Measurements from ENCODE around the gene FRK.

The FRK gene

GRCh38 chr6:116073765-116074440 is 13.2 kb upstream of the FRK start:
- no peak overlapping the region for H3K4me3 ChIP-seq (ENCODE audit: low read depth, low read length)
- no peak for TF ChIP-seq CTCF (IDR thresholded peaks at IDR 0.05; ENCODE audit: borderline replicate concordance, insufficient read depth, low read depth, low read length)

GRCh38 chr6:116072368-116072767 is 11.7 kb upstream of the FRK start:
- no peak overlapping the region for H3K4me3 ChIP-seq (ENCODE audit: low read depth, low read length)
- TF ChIP-seq CTCF (IDR thresholded peaks at IDR 0.05; ENCODE audit: borderline replicate concordance, insufficient read depth, low read depth, low read length) = no peak

- no peak overlapping the region for H3K4me3 ChIP-seq (ENCODE audit: low read depth, low read length)
- no peak for TF ChIP-seq CTCF (IDR thresholded peaks at IDR 0.05; ENCODE audit: borderline replicate concordance, insufficient read depth, low read depth, low read length)
Observed at GRCh38 chr6:116070616-116071389, 10.1 kb upstream of the FRK start.

GRCh38 chr6:116070101-116070500 is 9.4 kb upstream of the FRK start:
- TF ChIP-seq CTCF (IDR thresholded peaks at IDR 0.05; ENCODE audit: borderline replicate concordance, insufficient read depth, low read depth, low read length) = no peak
- H3K4me3 ChIP-seq (ENCODE audit: low read depth, low read length) = no peak overlapping the region

GRCh38 chr6:116066789-116067188 is 6.1 kb upstream of the FRK start:
- no peak overlapping the region for H3K4me3 ChIP-seq (ENCODE audit: low read depth, low read length)
- no peak for TF ChIP-seq CTCF (IDR thresholded peaks at IDR 0.05; ENCODE audit: borderline replicate concordance, insufficient read depth, low read depth, low read length)

GRCh38 chr6:116064666-116065065 is 4.0 kb upstream of the FRK start:
- H3K4me3 ChIP-seq (ENCODE audit: low read depth, low read length) = no peak overlapping the region
- TF ChIP-seq CTCF (IDR thresholded peaks at IDR 0.05; ENCODE audit: borderline replicate concordance, insufficient read depth, low read depth, low read length) = no peak

GRCh38 chr6:116062496-116062895 is 1.8 kb upstream of the FRK start:
- no peak overlapping the region for H3K4me3 ChIP-seq (ENCODE audit: low read depth, low read length)
- no peak for TF ChIP-seq CTCF (IDR thresholded peaks at IDR 0.05; ENCODE audit: borderline replicate concordance, insufficient read depth, low read depth, low read length)

Data from GM12875 (cell line).